Dermis blood vessel endothelial cell (primary cell): ENCODE data around the gene ABCB9. TPM values are rescaled to one million over a fixed set of nuclear protein-coding genes. Genes with fewer than 3 reads are reported as not detected.
"Not testable (repeated sequence)": the region's sequence is repeated elsewhere in the genome, so short reads cannot be mapped to it uniquely, and the experiment has no call there.

Experiments
- DNase-seq: peaks from one replicate; pipeline ENCODE4 v3.0.0; 2010
- total RNA-seq: library from RNA; depleted of rRNA; stranded (reverse); fragments of >200 nt; gene quantifications from 2 replicates; pipeline ENCODE4 v1.2.3, GENCODE V29; 2014

The ABCB9 gene
- total RNA-seq, 1 donor from 2014 or later = 10.9 TPM

- DNase-seq = peak; percentile 41
Measured at GRCh38 chr12:122961531-122962329, 4.5 kb downstream of the ABCB9 start.

- no peak for DNase-seq
Measured at GRCh38 chr12:122960193-122960569, 6.1 kb downstream of the ABCB9 start.

- no peak for DNase-seq
Measured at GRCh38 chr12:122959566-122960192, 6.6 kb downstream of the ABCB9 start.

DNA sequence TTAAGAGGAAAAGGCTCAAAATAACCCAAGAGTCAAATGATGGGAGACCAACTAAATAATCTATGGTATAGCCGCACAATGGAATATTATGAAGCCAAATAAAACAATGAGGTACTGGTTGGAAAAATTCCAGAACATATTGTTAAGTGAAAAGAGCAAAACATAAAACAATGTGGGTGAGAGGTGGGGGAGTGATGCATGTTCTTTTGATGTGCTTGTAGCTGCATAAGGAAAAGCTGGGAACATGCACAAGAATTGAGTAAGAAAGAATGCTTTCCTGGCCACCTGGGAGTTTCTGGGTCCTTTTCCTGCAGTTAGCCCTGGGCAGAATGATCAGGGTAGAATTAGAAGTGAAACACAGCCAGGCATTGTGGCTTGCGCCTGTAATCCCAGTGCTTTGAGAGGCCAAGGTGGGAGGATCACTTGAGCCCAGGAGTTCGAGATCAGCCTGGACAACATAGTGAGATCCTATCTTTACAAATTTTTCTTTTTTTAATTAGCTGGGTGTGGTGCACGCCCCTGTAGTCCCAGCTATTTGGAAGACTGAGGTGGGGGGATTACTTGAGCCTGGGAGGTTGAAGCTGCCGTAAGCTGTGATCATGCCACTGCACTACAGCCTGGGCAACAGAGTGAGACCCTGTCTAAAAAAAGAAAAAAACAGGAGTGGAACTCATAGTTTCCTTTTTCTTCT, 7.9 kb downstream of the ABCB9 start:
- peak; percentile 99 for DNase-seq

DNA sequence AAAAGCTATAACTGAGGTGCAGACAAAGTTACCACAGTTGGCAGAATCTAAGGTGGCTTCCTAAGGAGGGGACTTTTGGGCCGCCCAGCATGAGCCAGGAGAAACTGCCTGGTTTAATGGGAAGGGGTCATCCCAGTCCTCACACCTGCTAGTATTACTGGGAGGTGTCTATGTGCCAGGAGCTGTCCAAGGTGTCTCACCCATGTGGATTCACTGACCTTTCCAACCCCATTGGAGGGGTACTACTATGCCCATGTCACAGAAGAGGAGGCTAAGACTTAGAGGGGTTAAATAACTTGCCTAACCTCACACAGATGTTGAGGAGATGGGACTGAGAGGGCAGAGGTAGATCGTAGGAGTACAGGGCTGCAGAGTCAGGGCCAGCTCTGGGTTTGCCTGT, 10.2 kb downstream of the ABCB9 start:
- no peak for DNase-seq

GRCh38 chr12:122955156-122955555, 11.1 kb downstream of the ABCB9 start:
- DNase-seq = no peak

GRCh38 chr12:122951979-122952892, 14.0 kb downstream of the ABCB9 start:
- peak; percentile 90 for DNase-seq

GRCh38 chr12:122951406-122951805, 14.9 kb downstream of the ABCB9 start:
- peak; percentile 88 for DNase-seq

GRCh38 chr12:122949816-122950675, 16.2 kb downstream of the ABCB9 start:
- DNase-seq = no peak

DNA sequence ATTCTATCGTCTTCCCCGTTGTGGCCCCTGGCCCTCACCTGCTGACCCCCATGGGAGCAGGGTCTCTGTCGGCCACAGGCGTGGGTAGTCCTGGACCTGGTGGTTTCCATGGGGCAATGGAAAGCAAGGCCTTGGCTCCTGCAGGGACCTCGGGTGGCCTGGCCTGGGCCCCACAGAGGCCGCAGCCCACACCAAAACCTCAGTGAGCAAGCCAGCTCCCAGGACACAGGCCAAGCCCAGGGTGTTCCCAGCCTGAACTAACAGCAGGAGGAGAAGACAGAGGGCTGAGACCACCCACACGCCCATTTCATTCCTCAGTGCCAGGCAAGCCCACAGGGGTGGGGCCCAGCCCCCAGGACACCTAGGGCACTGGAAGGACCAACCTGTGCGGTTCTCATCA, 16.9 kb downstream of the ABCB9 start:
- no peak for DNase-seq

DNA sequence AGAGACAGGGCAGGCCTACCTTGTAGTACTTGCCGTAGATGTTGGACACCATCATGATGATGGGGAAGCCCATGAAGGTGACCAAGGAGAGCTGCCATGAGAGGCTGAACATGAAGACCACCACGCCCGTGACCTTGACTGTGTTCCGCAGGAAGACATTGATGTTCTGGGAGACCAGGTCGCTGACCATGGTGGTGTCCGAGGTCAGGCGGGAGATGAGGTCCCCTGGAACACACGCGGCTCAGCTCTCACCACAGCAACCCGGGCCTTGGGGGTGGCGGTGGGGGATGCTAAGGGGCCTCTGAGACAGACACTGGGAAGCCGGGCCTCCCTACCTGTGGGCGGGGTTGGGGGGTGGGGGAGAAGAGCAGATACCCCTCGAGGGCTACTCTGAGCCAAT, 17.7 kb downstream of the ABCB9 start:
- no peak for DNase-seq

- DNase-seq = peak; percentile 65
Measured at GRCh38 chr12:122947352-122947792, 18.9 kb downstream of the ABCB9 start.

DNA sequence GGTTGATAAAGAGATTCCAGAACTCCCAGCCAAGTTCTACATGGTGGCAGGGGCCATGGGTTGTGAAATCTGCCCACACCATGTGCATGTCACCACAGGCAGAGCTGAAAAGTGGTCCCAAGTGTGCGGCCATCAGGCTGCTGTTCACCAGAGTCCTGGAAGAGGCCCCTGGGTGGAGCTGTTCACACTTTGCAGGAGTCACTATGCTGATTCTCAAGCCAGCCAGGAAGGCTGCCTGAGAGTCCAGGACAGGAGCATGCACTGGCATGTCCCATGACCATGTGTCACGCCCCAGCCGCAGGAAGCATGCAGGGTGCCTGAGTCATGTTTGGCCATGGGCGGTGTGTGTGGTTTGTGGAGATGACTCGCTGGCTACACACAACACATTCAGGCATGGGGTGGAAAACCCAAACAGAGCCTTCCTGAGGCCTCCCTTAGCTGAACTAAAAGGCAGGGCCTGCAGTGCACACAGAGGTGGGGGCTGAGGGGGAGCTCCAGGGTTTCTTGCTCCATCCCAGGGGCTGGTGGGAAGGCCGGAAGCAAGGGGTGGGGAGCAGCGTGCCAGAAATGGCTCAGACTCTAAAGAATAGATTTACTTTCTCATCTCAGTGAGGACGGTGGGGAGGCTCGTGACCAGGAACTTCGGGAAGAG, 19.4 kb downstream of the ABCB9 start:
- DNase-seq = peak; percentile 98

GRCh38 chr12:122944605-122945592, 21.4 kb downstream of the ABCB9 start:
- peak; percentile 39 for DNase-seq

DNA sequence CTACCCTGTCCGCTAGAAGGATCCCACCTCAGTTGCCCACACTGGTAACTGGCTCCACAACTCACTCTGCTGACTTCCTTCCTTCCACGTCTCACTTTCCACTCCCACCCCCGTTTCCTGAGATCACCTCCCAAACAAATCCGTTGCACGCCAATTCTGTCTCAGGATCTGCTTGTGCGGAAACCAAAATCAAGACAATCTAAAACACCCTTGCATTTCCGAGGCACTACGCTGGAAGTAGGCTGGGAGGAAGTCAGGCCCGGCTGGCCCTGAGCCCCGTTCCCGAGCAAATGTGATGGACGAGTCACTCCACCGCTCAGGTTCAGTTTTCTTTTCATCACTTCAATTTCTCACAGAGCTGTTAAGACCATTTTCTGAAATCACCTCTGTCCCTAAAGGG, 23.1 kb downstream of the ABCB9 start:
- DNase-seq = peak; percentile 84

GRCh38 chr12:122942637-122943036, 23.6 kb downstream of the ABCB9 start:
- DNase-seq = no peak

GRCh38 chr12:122941351-122941750, 24.9 kb downstream of the ABCB9 start:
- not testable (repeated sequence) for DNase-seq

DNA sequence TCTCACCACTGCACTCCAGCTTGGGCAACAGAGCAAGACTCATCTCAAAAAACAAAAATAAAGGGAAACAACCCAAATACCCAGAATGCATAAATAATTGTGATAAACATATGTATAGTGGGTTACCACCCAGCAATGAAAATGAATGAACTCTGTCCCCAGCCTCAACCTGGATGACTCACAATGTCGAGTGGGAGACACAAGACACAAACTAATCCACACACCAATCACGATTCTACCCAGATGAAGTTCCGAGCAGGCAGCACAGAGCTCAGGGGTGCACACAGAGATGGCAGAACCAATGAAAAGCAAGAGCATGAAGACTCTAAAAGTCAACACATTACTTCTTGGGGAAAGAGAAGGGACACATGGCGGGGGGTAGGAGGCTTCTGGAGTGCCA, 27.1 kb downstream of the ABCB9 start:
- no peak for DNase-seq

- no peak for DNase-seq
Measured at GRCh38 chr12:122937622-122938091, 28.6 kb downstream of the ABCB9 start.

GRCh38 chr12:122935318-122935717, 30.9 kb downstream of the ABCB9 start:
- DNase-seq = no peak
